Memory B cell (primary cell): Measurements from ENCODE around the gene STAM.
A peak's percentile ranks its signal among the peaks of the same experiment; 100 is the strongest.

Experiments used
- ATAC-seq: fragments of 150-1000 bp; cut with Tn5 transposase; 2 replicates; pipeline ENCODE4 v1.10.0; 2021; ENCODE audit warnings: low read depth, mild to moderate bottlenecking, moderate library complexity
- DNase-seq, 2 donors: peaks; one replicate each; pipeline ENCODE4 v3.0.0; 2022; ENCODE audit warnings: low spot score in 2 of 2
- H3K27ac Mint-ChIP-seq: one replicate; pipeline ENCODE4 v1.8.0; 2022; ENCODE audit warnings: mild to moderate bottlenecking, moderate library complexity, mixed read lengths
- H3K27me3 Mint-ChIP-seq: one replicate; pipeline ENCODE4 v1.8.0; 2022; ENCODE audit warnings: mixed read lengths
- H3K36me3 Mint-ChIP-seq: one replicate; pipeline ENCODE4 v1.8.0; 2022; ENCODE audit warnings: mild to moderate bottlenecking, mixed read lengths
- H3K4me1 Mint-ChIP-seq: one replicate; pipeline ENCODE4 v1.8.0; 2022; ENCODE audit warnings: mixed read lengths
- H3K4me3 Mint-ChIP-seq: one replicate; pipeline ENCODE4 v1.8.0; 2022; ENCODE audit warnings: mild to moderate bottlenecking, moderate library complexity, mixed read lengths
- H3K9me3 Mint-ChIP-seq: one replicate; pipeline ENCODE4 v1.8.0; 2022; ENCODE audit warnings: mixed read lengths

Gene STAM

DNA sequence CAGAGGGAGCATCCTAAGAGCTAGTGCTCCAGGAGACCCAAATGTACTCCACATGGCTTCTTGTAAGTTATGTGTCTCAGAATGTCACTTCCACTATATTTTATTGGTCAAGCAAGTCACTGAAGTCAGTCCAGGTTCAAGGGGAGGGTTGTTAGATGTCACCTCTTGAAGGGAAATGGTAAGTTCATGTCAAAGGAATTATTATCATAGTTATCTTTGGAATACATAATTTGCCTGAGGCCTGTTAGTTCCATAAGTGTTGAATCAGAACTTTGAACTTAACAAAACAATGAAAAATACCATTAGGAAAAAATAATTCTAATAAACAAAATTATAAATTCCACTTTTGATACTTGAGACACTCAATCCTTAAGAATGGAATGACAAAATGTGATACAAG lies 30.6 kb downstream of the STAM start:
- Mint-ChIP-seq H3K27me3 (no peaks in the 10 kb centered on the region), H3K4me1 (peaks cover 19% of the 10 kb centered on the region), H3K4me3 (no peak overlapping the region), H3K27ac (no peak overlapping the region), H3K9me3 (peaks cover 3% of the 10 kb centered on the region), H3K36me3 (peaks cover 6% of the 10 kb centered on the region)
- ATAC-seq (no peak), DNase-seq (no peak)

DNA sequence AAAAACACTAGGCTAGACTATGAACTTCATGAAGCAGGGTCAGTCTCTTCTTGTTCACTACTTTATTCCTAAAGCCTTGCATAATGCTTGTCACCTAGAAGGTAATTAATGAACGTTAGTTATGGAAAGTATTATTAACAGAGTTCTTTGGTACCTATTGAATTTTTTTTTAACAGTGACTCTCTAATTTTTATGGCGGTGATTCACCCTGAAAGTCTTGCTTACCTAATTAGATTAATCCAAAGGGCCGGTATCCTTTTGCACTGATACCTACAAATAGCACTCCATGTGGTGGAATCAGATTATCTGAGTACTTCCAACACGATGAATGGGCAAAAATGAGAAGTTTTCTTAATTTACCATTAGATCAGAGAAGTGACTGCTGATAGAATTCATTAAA lies 31.7 kb downstream of the STAM start:
- Mint-ChIP-seq H3K27ac (peak overlapping the region; percentile 15), H3K4me1 (peaks cover 9% of the 10 kb centered on the region), H3K4me3 (no peak overlapping the region), H3K27me3 (no peaks in the 10 kb centered on the region), H3K9me3 (peaks cover 5% of the 10 kb centered on the region), H3K36me3 (peaks cover 12% of the 10 kb centered on the region)
- no peak for ATAC-seq
- DNase-seq, result no peak

DNA sequence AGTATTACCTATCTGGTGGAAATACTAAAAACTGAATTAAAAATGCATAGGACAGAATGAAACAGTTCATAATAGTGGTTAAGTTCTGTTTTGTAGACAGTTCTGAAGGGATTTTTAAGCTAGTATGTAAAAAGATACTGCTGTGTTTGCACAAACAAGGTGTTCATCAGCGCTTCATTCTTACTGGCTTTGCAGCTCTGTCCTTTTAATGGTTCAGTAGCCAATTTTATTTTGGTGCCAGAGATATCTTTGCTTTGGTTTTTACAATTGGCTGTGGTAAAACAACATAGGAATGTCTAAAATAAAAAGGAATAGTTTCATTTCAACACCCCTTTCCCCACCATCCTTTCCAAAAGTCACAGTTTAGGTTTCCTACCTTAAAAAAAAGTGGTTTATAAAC lies 33.0 kb downstream of the STAM start:
- Mint-ChIP-seq H3K9me3 (peaks cover 5% of the 10 kb centered on the region), H3K27ac (no peak overlapping the region), H3K27me3 (no peaks in the 10 kb centered on the region), H3K4me3 (no peak overlapping the region), H3K4me1 (peaks cover 13% of the 10 kb centered on the region), H3K36me3 (peaks cover 13% of the 10 kb centered on the region)
- ATAC-seq (no peak), DNase-seq (no peak)

DNA sequence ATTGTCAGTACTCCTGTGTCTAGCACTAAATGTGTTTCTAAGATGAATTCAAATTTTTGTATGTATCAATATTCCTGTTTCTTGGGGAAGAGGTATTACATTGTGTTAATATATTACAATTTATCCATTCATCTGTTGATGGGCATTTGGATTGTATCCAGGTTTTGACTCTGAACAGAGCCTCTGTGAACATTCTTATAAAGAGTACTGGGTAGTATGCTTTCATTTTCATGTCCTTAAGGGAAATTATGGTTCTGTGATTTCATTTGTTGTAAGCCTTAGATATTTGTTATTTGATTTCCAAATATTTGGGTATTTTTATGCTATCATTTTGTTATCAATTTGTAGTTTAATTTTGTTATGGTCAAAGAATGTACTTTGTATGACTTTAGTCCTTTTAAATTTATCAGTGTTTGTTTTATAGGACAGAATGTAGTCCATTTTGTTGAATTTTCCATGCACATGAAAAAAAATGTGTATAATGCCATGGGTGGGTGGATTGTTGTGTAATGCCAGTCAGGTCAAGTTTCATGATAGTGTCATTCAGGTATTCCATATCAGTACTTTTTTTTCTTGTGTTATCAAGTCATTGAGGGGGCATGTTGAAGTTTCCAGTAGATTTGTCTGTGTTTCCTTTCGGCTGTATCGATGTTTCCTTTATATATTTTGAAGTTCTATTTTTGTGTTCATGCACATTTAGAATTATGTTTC lies 38.4 kb downstream of the STAM start:
- peaks cover 5% of the 10 kb centered on the region for H3K9me3 Mint-ChIP-seq
- H3K4me3 Mint-ChIP-seq, result no peak overlapping the region
- peaks cover 27% of the 10 kb centered on the region for H3K4me1 Mint-ChIP-seq
- ATAC-seq, result no peak
- no peaks in the 10 kb centered on the region for H3K27me3 Mint-ChIP-seq
- peaks cover 13% of the 10 kb centered on the region for H3K36me3 Mint-ChIP-seq
- H3K27ac Mint-ChIP-seq, result no peak overlapping the region
- DNase-seq, result no peak

- ATAC-seq (no peak), DNase-seq (no peak)
- no peaks in the 10 kb centered on the region for H3K27me3 Mint-ChIP-seq
- peaks cover 5% of the 10 kb centered on the region for H3K9me3 Mint-ChIP-seq
- H3K36me3 Mint-ChIP-seq, result peaks cover 13% of the 10 kb centered on the region
- no peak overlapping the region for H3K4me3 Mint-ChIP-seq
- peaks cover 23% of the 10 kb centered on the region for H3K4me1 Mint-ChIP-seq
- H3K27ac Mint-ChIP-seq, result peak overlapping the region; percentile 67
Measured at GRCh38 chr10:17683541-17683940, 39.6 kb downstream of the STAM start.

GRCh38 chr10:17684537-17684936 lies 40.6 kb downstream of the STAM start:
- Mint-ChIP-seq H3K9me3 (peaks cover 2% of the 10 kb centered on the region), H3K4me1 (peaks cover 20% of the 10 kb centered on the region), H3K27me3 (no peaks in the 10 kb centered on the region), H3K27ac (peak overlapping the region; percentile 67), H3K36me3 (peaks cover 7% of the 10 kb centered on the region), H3K4me3 (no peak overlapping the region)
- no peak for DNase-seq
- peak; percentile 31 for ATAC-seq

- Mint-ChIP-seq H3K27me3 (no peaks in the 10 kb centered on the region), H3K36me3 (peaks cover 5% of the 10 kb centered on the region), H3K4me3 (no peak overlapping the region), H3K27ac (peak overlapping the region; percentile 9), H3K4me1 (peaks cover 20% of the 10 kb centered on the region), H3K9me3 (no peaks in the 10 kb centered on the region)
- no peak for DNase-seq
- peak; percentile 76 for ATAC-seq
Measured at GRCh38 chr10:17685233-17685840, 41.4 kb downstream of the STAM start.

DNA sequence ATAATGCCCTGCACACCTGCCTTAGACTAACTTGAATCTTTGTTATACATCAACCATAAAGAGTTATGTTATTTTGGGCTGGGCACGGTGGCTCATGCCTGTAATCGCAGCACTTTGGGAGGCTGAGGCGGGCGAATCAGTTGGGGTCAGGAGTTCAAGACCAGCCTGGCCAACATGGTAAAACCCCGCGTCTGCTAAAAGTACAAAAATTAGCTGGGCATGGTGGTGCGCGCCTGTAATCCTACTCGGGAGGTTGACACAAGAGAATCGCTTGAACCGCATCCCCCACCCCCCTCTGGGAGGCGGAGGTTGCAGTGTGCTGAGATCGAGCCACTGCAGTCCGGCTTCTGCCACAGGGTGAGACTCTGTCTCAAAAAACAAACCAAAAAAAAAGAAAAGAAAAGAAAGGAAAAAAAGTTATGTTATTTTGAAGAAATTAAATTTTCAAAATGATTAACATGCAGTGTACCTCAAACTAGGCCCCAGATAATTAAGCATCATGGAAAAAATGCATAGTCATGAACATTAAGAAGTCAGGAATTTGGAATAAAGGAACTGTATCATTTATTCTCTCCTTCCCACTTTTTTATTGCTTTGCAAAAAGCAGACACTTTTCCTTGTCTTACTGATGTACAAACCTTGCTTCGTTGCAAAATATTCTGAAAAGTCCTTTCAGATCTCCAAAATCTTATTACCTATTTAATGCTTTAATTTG lies 43.3 kb downstream of the STAM start:
- ATAC-seq (no peak), DNase-seq (no peak)
- Mint-ChIP-seq H3K9me3 (no peaks in the 10 kb centered on the region), H3K4me3 (no peak overlapping the region), H3K4me1 (peaks cover 18% of the 10 kb centered on the region), H3K36me3 (peaks cover 5% of the 10 kb centered on the region), H3K27ac (no peak overlapping the region), H3K27me3 (no peaks in the 10 kb centered on the region)

DNA sequence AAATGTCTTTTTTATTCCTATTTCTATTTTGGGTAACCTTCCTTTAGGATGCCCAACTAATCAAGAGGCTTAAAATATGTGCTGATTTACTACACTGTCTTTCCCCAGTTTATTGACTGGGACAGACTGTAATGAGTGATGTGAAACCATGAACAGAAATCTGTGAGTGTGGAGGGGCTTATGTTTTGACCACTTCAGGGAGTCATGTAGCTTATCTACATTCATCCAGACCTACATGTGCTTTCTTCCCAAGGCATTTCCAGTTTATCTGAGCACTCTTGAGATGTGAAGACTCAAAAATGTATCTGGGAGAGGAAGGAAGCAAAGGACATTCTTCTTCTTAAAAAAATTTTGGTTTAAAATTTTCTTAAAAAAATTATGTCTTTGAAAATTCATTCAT lies 45.2 kb downstream of the STAM start:
- H3K27ac Mint-ChIP-seq, result no peak overlapping the region
- H3K9me3 Mint-ChIP-seq, result no peaks in the 10 kb centered on the region
- H3K4me3 Mint-ChIP-seq, result no peak overlapping the region
- no peaks in the 10 kb centered on the region for H3K27me3 Mint-ChIP-seq
- DNase-seq (no peak), ATAC-seq (no peak)
- peaks cover 13% of the 10 kb centered on the region for H3K36me3 Mint-ChIP-seq
- peaks cover 3% of the 10 kb centered on the region for H3K4me1 Mint-ChIP-seq

GRCh38 chr10:17693009-17693408 lies 49.1 kb downstream of the STAM start:
- no peak overlapping the region for H3K4me3 Mint-ChIP-seq
- no peaks in the 10 kb centered on the region for H3K27me3 Mint-ChIP-seq
- no peaks in the 10 kb centered on the region for H3K9me3 Mint-ChIP-seq
- H3K4me1 Mint-ChIP-seq, result peaks cover 3% of the 10 kb centered on the region
- ATAC-seq (no peak), DNase-seq (no peak)
- peaks cover 21% of the 10 kb centered on the region for H3K36me3 Mint-ChIP-seq
- H3K27ac Mint-ChIP-seq, result no peak overlapping the region

- no peaks in the 10 kb centered on the region for H3K9me3 Mint-ChIP-seq
- no peak overlapping the region for H3K27ac Mint-ChIP-seq
- H3K4me3 Mint-ChIP-seq, result no peak overlapping the region
- H3K36me3 Mint-ChIP-seq, result peaks cover 20% of the 10 kb centered on the region
- no peak for ATAC-seq
- no peaks in the 10 kb centered on the region for H3K4me1 Mint-ChIP-seq
- no peaks in the 10 kb centered on the region for H3K27me3 Mint-ChIP-seq
- DNase-seq, result no peak
Measured at GRCh38 chr10:17698696-17699095, 54.7 kb downstream of the STAM start.

- ATAC-seq (no peak), DNase-seq (no peak)
- Mint-ChIP-seq H3K9me3 (no peaks in the 10 kb centered on the region), H3K27ac (no peak overlapping the region), H3K36me3 (peaks cover 18% of the 10 kb centered on the region), H3K4me3 (no peak overlapping the region), H3K27me3 (no peaks in the 10 kb centered on the region), H3K4me1 (no peaks in the 10 kb centered on the region)
Measured at GRCh38 chr10:17701301-17701700, 57.4 kb downstream of the STAM start.

DNA sequence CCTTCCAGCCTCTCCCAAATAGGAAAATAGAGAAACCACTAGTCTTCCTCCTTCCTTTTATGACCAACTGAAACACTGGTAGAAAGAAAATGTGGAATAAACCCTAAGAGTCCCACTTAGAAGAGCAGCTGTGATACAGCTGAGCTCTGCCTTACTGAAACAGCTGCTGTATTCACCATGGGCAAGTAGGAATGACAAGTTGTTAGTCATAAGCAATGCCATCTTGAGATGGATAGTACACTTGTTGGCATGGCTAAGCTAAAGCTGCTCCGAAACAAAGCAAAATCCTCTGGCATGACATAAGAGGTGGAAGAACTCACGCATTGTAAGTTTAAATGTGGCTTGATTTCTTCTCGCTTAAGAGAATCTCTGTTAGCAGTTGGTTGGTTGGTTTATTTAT lies 59.8 kb downstream of the STAM start:
- no peak for ATAC-seq
- no peak overlapping the region for H3K4me3 Mint-ChIP-seq
- H3K36me3 Mint-ChIP-seq, result peaks cover 16% of the 10 kb centered on the region
- DNase-seq, result no peak
- no peak overlapping the region for H3K27ac Mint-ChIP-seq
- H3K9me3 Mint-ChIP-seq, result no peaks in the 10 kb centered on the region
- H3K4me1 Mint-ChIP-seq, result no peaks in the 10 kb centered on the region
- H3K27me3 Mint-ChIP-seq, result no peaks in the 10 kb centered on the region

DNA sequence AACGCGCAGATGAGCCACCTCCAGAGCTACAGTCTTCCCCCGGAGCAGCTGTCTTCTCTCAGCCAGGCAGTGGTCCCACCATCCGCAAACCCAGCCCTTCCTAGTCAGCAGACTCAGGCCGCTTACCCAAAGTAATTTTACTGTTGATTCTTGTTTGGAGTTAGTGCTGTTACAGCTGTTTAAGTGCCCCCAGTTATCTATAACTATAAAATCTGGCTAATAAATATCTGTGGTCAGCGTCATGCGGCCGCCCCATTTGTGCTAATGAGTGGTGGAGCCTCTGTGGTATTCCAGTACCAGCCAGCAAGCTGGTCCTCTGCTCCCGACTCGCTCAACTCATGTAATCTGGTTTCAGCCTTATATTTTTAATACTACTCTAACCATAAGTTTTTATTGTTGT lies 64.9 kb downstream of the STAM start:
- no peak for ATAC-seq
- peaks cover 32% of the 10 kb centered on the region for H3K36me3 Mint-ChIP-seq
- H3K27me3 Mint-ChIP-seq, result no peaks in the 10 kb centered on the region

More for the DNA sequence above, 64.9 kb downstream of the STAM start:
- Mint-ChIP-seq H3K4me3 (no peak overlapping the region), H3K9me3 (no peaks in the 10 kb centered on the region), H3K27ac (no peak overlapping the region), H3K4me1 (no peaks in the 10 kb centered on the region)
- DNase-seq, result no peak
